ENCODE measurements around the gene PAPOLA. TPM values are rescaled to one million over a fixed set of nuclear protein-coding genes. Genes with fewer than 3 reads are reported as not detected.

The PAPOLA gene
- total and polyA plus RNA-seq, 2 donors (not counting 1 experiment from before 2014, with no cell fraction given) = 104 to 324 TPM

GRCh38 chr14:96590190-96590864, 88.1 kb downstream of the PAPOLA start:
- ATAC-seq (ENCODE audit: low read depth) = no peak
- H3K4me1 Mint-ChIP-seq = peaks cover 15% of the 10 kb centered on the region
- peaks cover 37% of the 10 kb centered on the region for H3K27me3 Mint-ChIP-seq
- Histone ChIP-seq H2AFZ (ENCODE audit: insufficient read depth, low read depth, low read length, poor library complexity, severe bottlenecking) (no peak overlapping the region), H3K4me1 (ENCODE audit: control insufficient read depth in 2 of 2, insufficient read depth in 2 of 2, low read length in 2 of 2) (peaks cover 9 to 14% of the 10 kb centered on the region in 2 donors), H4K20me1 (ENCODE audit: control insufficient read depth, insufficient read depth, low read length, poor library complexity, severe bottlenecking) (no peaks in the 10 kb centered on the region), H3K27ac (ENCODE audit: low read length in 2 of 2) (no peak overlapping the region), H3K79me2 (ENCODE audit: control insufficient read depth, insufficient read depth, low read length) (no peaks in the 10 kb centered on the region), H3K9ac (ENCODE audit: low read length) (no peak overlapping the region), H3K9me3 (ENCODE audit: control extremely low read depth in 1 of 3, control insufficient read depth in 2 of 3, insufficient read depth in 1 of 3, low read length in 2 of 3) (no peaks in the 10 kb centered on the region), H3K4me2 (replicated peaks; ENCODE audit: low read depth, low read length, poor library complexity, severe bottlenecking) (no peak overlapping the region), H3K4me3 (ENCODE audit: control extremely low read depth in 1 of 5, extremely low read depth in 1 of 5, insufficient read depth in 1 of 5, low read depth in 2 of 5, low read length in 4 of 5) (no peak overlapping the region), H3K36me3 (replicated peaks in 1 of 2; ENCODE audit: control extremely low read depth in 1 of 2, control insufficient read depth in 1 of 2, extremely low read depth in 1 of 2, insufficient read depth in 2 of 2, low read length in 1 of 2) (no peaks in the 10 kb centered on the region), H3K27me3 (replicated peaks in 1 of 4; ENCODE audit: control extremely low read depth in 1 of 4, control insufficient read depth in 3 of 4, insufficient read depth in 4 of 4, low read length in 3 of 4) (peaks cover 0 to 44% (median 9%) of the 10 kb centered on the region in 4 experiments)
- H3K9me3 Mint-ChIP-seq (ENCODE audit: insufficient read depth) = no peaks in the 10 kb centered on the region
- ChIA-PET POLR2A (no interaction called here), CTCF (interaction anchor here (0.9 kb wide), 1 partner anchor 151 kb away, joined by 3 read pairs; no protein-coding TSS in a partner anchor)
- intact Hi-C loops (cut with micrococcal nuclease) = no loop called here
- no peak overlapping the region for H3K4me3 Mint-ChIP-seq
- no peak for TF ChIP-seq CTCF (IDR thresholded peaks at IDR 0.05)
- no peak for TF ChIP-seq EZH2 (IDR thresholded peaks at IDR 0.05; ENCODE audit: borderline replicate concordance, insufficient read depth, low read depth, low read length, poor library complexity, severe bottlenecking)
- no peak for DNase-seq
- H3K27ac Mint-ChIP-seq = no peak overlapping the region
- 94% methylated on average over 7 of the region's 9 CpGs for WGBS (ENCODE audit: insufficient coverage)

GRCh38 chr14:96592591-96593386, 90.6 kb downstream of the PAPOLA start:
- H3K27ac Mint-ChIP-seq = no peak overlapping the region
- DNase-seq (peak; percentile 66), ATAC-seq (ENCODE audit: low read depth) (peak; percentile 89)
- H3K4me1 Mint-ChIP-seq = peaks cover 12% of the 10 kb centered on the region
- ChIA-PET CTCF (no interaction called here), POLR2A (no interaction called here)
- Histone ChIP-seq H3K4me1 (ENCODE audit: control insufficient read depth in 2 of 2, insufficient read depth in 2 of 2, low read length in 2 of 2) (peaks cover 9 to 14% of the 10 kb centered on the region in 2 donors), H3K36me3 (replicated peaks in 1 of 2; ENCODE audit: control extremely low read depth in 1 of 2, control insufficient read depth in 1 of 2, extremely low read depth in 1 of 2, insufficient read depth in 2 of 2, low read length in 1 of 2) (no peaks in the 10 kb centered on the region), H3K27ac (ENCODE audit: low read length in 2 of 2) (no peak overlapping the region), H4K20me1 (ENCODE audit: control insufficient read depth, insufficient read depth, low read length, poor library complexity, severe bottlenecking) (no peaks in the 10 kb centered on the region), H3K27me3 (replicated peaks in 1 of 4; ENCODE audit: control extremely low read depth in 1 of 4, control insufficient read depth in 3 of 4, insufficient read depth in 4 of 4, low read length in 3 of 4) (peaks cover 0 to 27% (median 9%) of the 10 kb centered on the region in 4 experiments), H3K4me3 (ENCODE audit: control extremely low read depth in 1 of 5, extremely low read depth in 1 of 5, insufficient read depth in 1 of 5, low read depth in 2 of 5, low read length in 4 of 5) (peak overlapping the region; percentile 19 to 63 (median 54)), H3K4me2 (replicated peaks; ENCODE audit: low read depth, low read length, poor library complexity, severe bottlenecking) (peak overlapping the region; percentile 87), H3K9me3 (ENCODE audit: control extremely low read depth in 1 of 3, control insufficient read depth in 2 of 3, insufficient read depth in 1 of 3, low read length in 2 of 3) (peaks cover 0 to 3% (median 0%) of the 10 kb centered on the region in 3 donors), H3K79me2 (ENCODE audit: control insufficient read depth, insufficient read depth, low read length) (no peaks in the 10 kb centered on the region), H3K9ac (ENCODE audit: low read length) (peak overlapping the region; percentile 69), H2AFZ (ENCODE audit: insufficient read depth, low read depth, low read length, poor library complexity, severe bottlenecking) (peak overlapping the region; percentile 86)
- WGBS (ENCODE audit: insufficient coverage) = 11% methylated on average over 53 of the region's 54 CpGs
- peaks cover 29% of the 10 kb centered on the region for H3K27me3 Mint-ChIP-seq
- H3K9me3 Mint-ChIP-seq (ENCODE audit: insufficient read depth) = no peaks in the 10 kb centered on the region
- TF ChIP-seq EZH2 (IDR thresholded peaks at IDR 0.05; ENCODE audit: borderline replicate concordance, insufficient read depth, low read depth, low read length, poor library complexity, severe bottlenecking) = no peak
- intact Hi-C loops (cut with micrococcal nuclease) = no loop called here
- H3K4me3 Mint-ChIP-seq = peak overlapping the region; percentile 83
